Measurements from ENCODE around the gene CFAP97D2.

GRCh38 chr13:114173272-114173671 is 5.8 kb upstream of the CFAP97D2 start:
- no peak for TF ChIP-seq EZH2 (IDR thresholded peaks at IDR 0.05; ENCODE audit: borderline replicate concordance, low read depth, low read length, severe bottlenecking)
- no peak for TF ChIP-seq CTCF (IDR thresholded peaks at IDR 0.05; ENCODE audit: extremely low read depth in 1 of 2, insufficient read depth in 1 of 2, low read depth in 1 of 2, low read length in 2 of 2)
- TF ChIP-seq JUN (IDR thresholded peaks at IDR 0.05; ENCODE audit: borderline replicate concordance, insufficient read depth, insufficient read length, low read depth), result no peak
- no peak for TF ChIP-seq POLR2A (IDR thresholded peaks at IDR 0.05; ENCODE audit: low read depth, low read length)
- no peak for TF ChIP-seq MAX (IDR thresholded peaks at IDR 0.05; ENCODE audit: insufficient read depth, insufficient read length)
- TF ChIP-seq GATA2 (IDR thresholded peaks at IDR 0.05; ENCODE audit: insufficient read depth, insufficient read length, low read depth, low read length), result no peak

All from endothelial cell of umbilical vein (primary cell).